HG03457 (cell line): ENCODE data around the gene SLCO3A1.

ENCODE experiments used
- ATAC-seq: cut with Tn5 transposase; IDR thresholded peaks from one replicate; pipeline ENCODE4 v1.9.1; 2021; ENCODE audit warnings: moderate number of reproducible peaks; ENCODE audit not compliant: unreplicated experiment

Gene SLCO3A1

DNA sequence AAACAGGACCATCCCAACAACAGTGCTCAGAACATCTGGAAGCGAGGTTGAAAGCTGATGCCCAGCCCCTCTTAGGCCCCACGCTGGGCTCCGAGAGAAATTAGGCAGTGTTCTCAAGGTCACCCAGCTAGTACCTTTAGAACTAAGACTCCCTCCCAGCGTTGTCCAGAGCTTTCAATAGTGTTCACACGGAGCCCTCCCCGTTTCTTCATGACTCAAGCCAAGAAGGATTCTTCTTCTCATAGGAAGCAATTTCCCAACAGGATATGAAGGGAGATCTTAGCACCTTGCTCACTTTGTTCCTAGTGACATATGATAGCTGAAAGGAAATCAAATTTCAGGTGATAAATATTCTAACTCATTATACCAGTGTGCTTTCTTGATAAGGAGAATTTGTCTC, 296.0 kb downstream of the SLCO3A1 start:
- ATAC-seq, result no peak

DNA sequence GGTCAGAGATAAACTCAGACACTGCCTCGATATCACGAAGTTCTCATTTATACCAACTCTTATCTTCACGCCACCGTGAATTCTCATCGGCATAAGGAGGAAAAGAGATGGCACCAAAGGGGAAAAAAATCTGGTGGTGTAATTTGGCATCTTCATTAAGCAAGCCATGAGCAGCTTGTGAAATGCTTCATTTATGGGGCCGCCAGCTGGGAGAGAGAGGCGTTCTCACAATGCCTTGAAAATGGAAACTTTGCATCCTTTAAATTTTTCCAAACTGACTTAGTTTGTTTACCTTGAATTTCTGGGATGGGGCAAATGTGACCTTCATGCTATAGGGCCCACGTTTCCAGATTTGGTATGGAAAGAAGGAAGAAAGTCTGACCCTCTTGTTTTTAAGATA, 297.7 kb downstream of the SLCO3A1 start:
- no peak for ATAC-seq

DNA sequence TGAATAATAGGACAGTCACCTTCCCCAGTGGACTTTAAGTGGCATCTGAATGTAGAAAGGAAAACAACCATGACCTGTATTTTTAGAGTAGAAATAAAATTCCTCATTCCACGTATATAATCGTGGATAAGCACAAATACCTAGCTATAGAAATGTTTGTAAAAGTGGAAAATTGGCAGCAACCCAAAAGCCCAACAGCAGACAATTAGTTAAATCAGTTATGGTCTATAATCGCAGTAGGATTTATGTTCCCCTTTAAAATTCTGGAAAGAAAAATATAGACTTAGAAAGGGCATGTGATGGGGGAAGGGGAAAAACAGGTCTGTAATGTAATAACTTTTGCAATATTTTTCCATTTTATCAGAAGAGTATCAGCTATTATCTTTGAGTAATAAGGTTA, 298.2 kb downstream of the SLCO3A1 start:
- ATAC-seq, result no peak

DNA sequence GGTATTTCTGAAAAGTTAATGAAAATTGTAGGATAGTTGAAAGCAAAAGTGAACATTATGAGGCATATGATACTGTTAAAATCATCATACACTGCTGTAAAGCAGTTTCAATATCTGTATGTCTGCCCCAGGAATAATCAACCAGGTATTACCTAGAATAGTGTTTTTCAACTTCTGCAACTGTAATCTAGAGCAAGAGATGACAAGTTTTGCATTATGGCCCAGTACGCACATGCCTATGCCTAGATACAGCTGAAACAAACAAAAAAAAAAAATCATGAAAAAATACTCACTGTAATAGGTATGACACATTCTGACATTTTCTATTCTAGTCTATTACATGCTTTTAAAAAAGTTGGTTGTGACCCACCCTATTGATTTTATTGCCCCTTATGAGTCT, 299.5 kb downstream of the SLCO3A1 start:
- ATAC-seq, result no peak

DNA sequence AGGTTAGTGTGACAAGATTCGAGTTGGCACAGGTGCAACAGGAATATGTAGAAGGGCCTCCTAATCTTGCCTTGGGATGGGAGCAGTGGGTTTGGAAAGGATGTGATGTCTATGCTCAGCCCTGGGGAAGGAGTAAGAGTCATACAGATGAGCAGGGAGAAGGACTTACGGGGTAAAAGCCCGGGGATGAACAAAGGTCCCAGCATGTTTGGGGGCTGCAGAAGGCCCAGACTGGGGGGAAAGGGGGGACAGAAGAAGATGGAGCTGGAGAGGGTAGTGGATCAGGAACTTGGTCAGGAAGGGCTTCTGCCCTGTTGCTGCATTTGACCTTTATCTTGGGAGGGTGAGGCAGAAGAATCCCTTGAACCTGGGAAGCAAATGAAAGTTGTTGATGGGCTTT, 300.1 kb downstream of the SLCO3A1 start:
- no peak for ATAC-seq

DNA sequence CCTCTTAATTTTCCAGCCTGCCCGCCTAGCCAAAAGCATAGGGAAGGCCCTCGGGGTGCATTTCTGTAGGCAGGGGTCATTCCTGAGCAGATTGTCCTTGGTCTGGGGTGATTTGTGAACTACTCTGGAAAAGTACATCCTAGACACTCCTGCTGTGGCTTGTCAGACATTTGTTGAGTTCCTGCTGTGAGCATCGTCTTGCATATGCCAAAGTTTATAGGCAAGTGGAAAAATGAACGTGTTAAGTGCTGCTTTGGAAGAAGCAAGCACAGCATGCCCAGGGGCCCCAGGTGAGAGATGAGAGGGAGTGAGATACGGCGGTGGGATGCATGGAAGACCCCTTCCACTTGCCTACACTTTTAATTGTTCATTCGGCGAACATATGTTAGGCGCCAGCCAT, 302.4 kb downstream of the SLCO3A1 start:
- ATAC-seq, result no peak

DNA sequence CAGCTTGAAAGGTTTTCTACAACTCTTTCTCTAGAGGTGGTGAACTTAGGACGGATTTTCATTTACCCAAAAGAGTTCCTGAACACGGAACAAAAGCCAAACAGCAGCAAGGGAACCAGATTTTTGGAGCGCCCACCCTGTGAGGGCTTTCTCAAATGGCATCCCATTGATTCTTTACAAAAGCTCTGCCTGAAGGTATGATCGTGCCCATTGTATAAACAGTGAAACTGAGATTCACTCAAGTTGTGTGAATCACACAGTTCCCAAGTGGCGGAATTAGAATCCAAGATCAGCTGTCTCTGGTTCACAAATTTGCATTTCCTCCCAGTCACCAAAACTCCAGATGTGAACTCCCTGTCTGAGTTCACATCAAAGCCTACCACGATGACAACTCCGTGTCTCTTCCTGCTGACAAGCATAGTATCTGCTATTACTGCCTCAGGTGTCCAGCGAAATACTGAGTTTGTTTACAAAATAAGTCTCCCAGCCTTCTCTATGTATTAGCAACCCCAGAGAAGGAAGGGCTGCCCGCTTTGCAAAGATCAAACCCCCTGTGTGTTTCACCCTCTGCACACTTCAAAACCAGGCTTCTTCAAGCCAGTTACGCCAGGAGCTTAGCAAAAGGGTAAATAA, 304.3 kb downstream of the SLCO3A1 start:
- no peak for ATAC-seq

DNA sequence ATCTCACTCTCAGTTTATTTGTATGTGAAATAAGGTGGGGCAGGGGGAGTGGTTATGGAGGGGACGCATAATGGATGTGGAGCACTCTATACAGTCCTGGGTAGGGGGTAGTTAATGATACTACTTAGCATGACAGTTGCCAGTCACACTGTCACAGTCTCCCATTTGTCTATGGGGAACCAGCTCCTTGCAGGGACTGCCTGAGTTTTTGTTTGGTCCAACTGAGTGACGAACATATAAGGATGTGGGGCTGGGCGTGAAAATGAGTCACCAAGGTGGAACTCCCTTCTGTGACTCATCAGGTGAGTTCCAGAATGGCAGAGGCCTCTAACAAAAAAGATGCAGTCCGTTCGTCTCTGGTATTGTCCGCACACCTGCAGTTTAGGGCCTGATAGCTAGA, 304.9 kb downstream of the SLCO3A1 start:
- no peak for ATAC-seq

DNA sequence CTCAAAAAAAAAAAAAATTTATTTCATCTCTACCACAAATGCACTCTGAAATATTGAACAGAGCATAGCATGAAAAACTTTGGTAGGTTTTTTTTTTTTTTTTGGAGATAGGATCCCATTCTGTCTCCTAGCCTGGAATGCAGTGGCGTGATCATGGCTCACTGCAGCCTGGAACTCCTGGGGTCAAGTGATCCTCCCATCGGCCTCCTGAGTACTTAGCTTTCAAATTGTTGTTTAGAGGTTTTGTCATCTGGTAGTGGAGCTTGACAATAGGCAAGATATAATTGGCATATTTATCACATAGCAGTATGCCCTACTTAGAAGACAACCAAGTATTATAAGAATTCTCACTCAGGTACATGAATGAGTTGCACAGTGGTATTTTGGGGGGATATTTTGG, 306.0 kb downstream of the SLCO3A1 start:
- no peak for ATAC-seq

DNA sequence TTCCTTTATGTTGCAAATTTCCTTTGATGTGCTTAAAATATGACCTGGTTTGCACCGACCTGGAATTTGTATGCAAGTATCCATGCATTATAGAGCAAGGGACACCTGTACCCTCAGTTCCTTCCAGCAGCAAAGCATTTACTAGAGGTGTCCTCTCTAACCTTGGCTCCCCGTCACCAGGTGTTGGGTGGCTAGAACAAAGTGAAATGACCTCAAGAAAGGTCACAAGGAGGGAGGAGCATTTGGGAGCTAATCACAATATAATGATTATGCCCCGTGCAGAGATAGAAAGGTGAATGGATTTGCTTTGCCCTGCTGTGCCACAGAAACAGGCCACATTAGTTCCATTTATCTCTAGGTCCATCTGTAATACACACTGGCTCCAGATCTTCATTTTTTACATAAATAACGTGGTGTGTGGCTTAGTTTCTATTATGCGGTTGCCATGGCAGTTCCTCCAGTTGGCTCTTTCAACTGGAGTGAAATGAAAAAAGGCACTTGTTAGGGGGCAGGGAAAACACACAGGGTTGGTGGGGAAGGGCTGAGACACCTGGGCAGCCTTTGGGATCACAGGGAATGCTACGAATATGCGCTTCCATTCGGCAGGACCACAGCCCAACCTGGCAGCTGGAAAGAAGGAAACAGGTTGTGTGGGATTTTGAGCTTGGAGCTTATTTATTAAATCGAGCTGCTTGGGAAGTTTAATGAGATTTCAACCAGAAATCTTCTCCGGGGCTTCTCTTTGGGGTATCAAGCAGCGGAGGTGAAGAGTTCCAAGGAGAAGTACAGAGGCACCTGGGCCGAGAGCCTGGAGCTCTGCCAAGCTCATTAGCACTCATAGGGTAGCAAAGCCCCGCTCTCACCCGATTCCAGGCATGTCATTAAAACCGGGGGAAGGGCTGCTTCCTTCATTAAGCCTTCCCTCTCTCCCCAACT, 306.7 kb downstream of the SLCO3A1 start:
- ATAC-seq, result no peak

DNA sequence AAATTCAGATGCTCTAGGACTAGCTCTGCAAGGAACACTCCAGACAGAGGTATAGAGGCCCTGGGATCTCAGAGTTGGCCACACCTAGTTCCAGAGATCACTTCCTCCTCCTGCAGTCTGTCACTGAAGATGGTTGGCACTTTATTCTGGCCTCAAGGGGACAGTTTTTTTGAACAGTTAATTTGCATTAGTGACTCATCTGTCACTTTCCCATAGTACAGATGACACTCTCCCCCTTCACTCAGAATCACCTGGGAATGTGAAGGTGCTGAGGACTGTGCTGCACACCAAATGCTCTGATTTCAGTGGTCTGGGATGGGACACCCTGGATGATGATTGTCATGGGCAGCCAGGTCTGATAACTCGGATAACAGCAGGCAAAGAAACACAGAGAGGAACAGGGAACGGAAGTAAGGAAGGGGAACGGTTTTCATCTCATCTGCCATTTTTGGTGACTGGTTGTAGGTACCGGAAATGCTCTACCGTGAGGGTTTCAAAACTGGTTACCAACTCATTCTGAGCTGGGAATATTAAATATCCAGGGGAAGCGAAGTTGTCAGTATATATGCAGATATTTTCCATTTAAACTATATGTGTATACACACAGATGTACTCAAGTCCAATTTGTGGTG, 307.6 kb downstream of the SLCO3A1 start:
- peak; percentile 97 for ATAC-seq

DNA sequence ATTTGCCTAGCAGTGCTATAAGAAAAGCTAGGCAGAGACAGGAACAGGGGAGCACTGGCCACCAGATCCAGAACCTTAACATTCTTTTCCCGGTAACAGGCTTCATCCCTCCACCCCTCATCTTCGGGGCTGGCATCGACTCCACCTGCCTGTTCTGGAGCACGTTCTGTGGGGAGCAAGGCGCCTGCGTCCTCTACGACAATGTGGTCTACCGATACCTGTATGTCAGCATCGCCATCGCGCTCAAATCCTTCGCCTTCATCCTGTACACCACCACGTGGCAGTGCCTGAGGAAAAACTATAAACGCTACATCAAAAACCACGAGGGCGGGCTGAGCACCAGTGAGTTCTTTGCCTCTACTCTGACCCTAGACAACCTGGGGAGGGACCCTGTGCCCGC, 309.1 kb downstream of the SLCO3A1 start:
- no peak for ATAC-seq

DNA sequence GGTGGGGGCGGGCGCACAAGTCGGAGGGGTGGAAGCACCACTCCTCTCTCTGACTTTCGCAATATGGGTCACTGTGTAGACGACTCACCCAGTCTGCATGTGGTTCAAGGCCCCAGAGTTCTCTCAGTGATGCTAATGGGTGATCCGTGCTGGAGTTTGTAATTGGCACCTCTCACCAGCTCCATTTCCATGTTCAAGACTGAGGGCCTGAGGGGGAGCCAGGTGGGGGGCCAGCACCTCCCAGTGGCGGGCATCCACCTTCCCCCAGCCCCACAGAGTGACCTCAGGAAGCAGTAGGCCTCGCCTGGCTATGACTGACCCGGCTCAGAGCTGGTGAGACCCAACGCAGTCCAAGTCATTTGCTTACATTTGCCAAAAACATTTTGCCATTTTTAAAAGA, 310.1 kb downstream of the SLCO3A1 start:
- ATAC-seq, result no peak

DNA sequence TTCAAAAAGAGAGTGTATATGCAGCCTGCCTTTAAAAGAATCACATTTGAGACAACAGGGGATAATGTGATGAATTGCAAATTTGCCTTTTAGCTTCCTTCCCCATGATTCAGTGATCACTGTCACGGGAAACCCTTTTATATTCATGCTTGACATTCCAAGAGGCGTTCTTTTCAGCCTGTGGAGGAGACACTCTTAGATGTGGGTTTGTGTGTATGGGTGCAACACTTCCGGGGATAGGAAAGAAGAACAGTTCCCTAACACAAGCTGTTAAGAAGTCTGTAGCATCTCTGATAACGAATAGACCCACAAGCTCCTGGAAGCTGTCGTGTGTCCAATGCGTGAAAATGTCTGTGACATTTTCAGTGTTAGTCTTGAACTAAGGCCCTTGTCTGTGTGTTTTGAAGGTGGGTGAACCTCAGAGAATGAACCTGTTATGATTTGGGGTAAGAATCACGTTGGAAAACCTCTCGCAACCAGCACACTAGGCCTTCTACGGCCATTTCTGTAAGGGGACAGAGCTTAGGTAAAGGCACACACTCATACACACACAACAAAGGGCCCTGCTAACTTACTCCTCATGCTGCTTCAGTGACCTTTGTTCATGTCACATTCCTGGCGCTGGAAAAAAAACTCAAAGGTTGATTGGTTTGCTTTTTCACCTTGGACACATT, 311.0 kb downstream of the SLCO3A1 start:
- ATAC-seq, result no peak

DNA sequence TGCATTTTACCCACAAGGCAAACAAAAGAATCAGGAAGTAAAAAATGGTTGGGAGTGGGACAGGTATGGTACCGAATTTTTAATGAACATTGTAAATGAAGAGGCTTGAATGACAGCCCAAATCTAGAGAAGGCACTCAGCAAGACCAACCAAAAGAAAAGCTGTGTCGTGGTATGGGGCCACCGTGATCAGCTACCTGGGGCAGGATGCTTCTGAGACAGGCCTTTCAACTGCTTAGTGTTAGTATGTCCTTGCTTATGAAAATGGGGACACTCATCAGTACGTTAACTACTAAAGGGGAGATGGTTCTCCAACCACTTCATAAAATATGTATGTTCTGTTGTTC, 311.5 kb downstream of the SLCO3A1 start:
- no peak for ATAC-seq

DNA sequence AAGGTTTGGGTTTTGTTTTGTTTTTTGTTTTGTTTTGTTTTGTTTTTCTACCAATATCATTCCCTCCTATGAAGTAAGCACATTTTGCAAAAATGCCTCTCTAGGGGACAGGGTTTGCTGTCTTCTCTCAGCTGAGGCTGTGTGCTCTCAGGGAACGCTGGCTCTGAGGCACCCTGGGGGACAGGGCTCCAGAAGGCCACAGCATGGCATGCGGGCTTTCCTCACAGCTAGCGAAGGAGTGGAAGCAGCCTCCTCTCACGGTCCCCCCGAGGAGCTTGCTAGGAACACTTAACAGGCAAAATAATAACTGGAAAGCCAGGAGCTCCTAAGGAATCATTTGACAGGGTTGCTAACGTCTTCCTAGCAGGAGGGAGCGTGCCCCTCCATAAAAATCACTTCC, 312.5 kb downstream of the SLCO3A1 start:
- no peak for ATAC-seq

DNA sequence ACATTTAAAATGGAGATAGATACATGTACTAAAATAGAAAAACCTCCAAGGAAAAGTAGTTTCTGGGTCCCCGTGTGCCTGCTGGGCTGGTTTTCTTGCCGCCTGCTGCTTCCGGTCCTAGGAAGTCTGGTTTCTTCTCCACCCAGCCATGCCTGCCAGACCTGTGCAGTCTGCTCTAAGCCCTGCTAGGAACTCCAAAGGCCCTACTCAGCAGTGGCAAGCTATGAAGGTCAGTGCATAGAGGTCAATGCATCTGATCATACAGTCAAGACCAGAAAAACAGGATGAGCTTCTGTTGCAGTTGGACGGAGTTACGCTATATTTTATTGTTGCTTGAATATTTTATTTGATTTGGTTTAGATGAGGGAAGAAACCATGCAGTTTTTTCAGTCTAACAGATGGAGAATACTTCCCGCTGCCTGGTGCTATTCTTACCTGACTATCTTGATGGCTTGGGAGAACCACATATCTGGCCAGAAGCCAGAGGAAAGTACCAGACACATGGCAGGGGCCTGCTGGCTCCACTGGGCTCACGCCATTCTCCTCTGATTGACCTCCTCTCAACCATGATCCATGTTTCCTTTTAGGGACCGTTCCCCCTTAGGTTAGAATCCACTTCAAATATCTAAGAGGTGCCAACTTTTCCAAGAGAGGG, 313.4 kb downstream of the SLCO3A1 start:
- no peak for ATAC-seq

DNA sequence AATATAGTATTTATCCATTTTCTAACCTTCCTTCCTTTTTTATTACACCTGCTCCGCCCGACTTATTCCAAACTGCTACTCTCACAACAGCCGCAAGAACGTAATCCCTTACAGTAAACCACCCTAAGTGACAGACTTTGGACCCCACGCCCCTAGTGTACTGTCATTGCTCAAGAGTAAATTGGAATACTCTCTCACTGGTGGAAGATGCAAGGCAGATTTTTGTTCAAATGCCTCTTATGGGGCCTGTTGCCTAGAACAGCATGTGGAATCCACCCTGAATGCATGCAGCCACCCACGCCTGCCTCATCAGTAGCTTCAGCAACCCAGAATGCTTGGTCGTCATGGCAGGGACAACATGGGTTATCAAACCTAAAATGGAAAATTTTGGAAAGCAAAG, 313.9 kb downstream of the SLCO3A1 start:
- ATAC-seq, result no peak

DNA sequence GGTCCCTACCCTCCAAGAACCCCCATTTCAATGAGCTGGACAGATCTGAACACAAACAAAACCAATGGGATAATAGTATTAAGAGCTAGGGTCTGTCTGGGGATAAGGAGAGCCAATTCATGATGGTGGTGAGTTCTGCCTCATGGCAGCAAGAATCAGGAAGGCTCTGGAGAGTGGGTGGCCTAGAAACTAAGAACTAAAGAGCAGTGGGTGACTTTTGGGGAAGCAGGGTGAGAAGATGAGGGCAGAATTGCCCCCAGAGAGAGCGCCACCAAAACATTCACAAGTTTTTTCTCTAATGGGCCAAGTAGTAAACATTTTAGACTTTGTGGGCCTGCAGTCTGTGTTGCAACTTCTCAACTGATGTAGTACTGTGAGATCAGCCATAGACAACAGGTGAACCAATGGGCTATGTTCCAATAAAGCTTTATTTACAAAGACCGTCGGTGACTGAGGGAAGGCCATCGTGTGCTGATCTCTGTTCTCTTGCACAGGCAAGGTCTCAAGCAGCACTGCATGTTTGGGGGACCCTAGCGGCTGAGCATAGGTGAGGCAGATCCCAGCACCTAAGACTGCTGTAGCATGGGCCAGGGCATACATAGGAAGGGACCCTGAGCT, 314.7 kb downstream of the SLCO3A1 start:
- no peak for ATAC-seq

DNA sequence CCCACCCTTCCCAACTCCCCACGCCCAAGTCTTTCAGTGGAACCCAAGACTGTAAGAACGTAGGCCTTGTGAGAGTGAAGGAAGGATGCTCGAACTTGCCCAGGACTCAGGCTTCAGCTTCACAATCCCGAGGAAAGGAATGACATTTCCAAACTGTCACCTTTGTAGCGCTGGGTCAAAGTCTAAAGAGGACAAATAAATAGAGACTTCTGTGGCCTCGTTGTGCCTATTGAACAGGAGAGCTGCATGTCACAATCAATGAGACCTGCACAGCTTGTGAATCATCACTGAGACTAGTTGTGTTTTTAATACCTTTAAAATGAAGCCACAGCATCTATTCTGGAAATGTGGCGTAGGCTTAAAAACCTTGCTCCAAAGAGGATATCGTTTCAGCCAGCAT, 317.4 kb downstream of the SLCO3A1 start:
- no peak for ATAC-seq

DNA sequence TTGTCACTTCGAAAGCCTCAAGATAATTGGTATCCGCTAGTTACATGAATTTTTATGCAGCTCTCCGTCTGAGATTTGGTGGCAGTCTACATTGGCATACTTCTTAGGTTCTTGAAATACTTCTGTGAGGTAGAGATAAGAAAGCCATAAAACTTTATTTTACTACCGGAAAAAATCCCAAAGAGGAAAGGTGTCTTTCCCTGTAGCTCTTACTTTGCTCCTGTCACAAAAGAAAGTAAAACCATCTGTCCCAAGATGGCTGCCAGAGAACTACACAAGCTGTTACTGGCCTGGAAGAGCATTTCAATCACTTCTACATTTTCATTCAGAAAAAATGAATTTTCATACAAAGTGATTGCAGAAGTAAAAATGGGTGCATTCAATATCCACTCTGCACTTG, 325.4 kb downstream of the SLCO3A1 start:
- no peak for ATAC-seq
